Neural cell (in vitro differentiated cells): ENCODE data around the gene PPP1R12B. TPM values are rescaled to one million over a fixed set of nuclear protein-coding genes. Genes with fewer than 3 reads are reported as not detected.

Experiments used
- H2AFZ ChIP-seq: fragments of 200-600, 300-800 bp; sonication (generic), shearing (Covaris generic); 2 replicates; pipeline ENCODE4 v1.6.0; 2014; ENCODE audit warnings: low read depth, mild to moderate bottlenecking, antibody characterized with exemption, low read length, moderate library complexity
- H3F3A ChIP-seq: fragments of 200-600 bp; shearing (Covaris generic); 2 replicates; pipeline ENCODE4 v1.6.1; 2016; ENCODE audit warnings: mild to moderate bottlenecking, moderate library complexity, mixed read lengths, antibody characterized with exemption, low read length; ENCODE audit not compliant: insufficient read depth, poor library complexity, severe bottlenecking
- H3K27ac ChIP-seq: fragments of 200-600, 300-800 bp; sonication (generic), shearing (Covaris generic); 2 replicates; pipeline ENCODE4 v1.5.1; 2014; ENCODE audit warnings: mild to moderate bottlenecking, low read length, moderate library complexity
- H3K27me3 ChIP-seq: fragments of 300-800, 200-600 bp; sonication (generic), shearing (Covaris generic); 2 replicates; pipeline ENCODE4 v1.6.0; 2014; ENCODE audit warnings: mild to moderate bottlenecking, low read depth, low read length, moderate library complexity; ENCODE audit not compliant: insufficient read depth
- H3K36me3 ChIP-seq: fragments of 300-800, 200-600 bp; sonication (generic), shearing (Covaris generic); 2 replicates; pipeline ENCODE4 v1.5.1; 2014; ENCODE audit warnings: mild to moderate bottlenecking, antibody characterized with exemption, low read length, moderate library complexity; ENCODE audit not compliant: insufficient read depth
- H3K4me2 ChIP-seq: fragments of 300-800, 200-600 bp; sonication (generic), shearing (Covaris generic); 2 replicates; pipeline ENCODE4 v1.6.0; 2014; ENCODE audit warnings: mild to moderate bottlenecking, low read length
- H3K4me3 ChIP-seq: fragments of 300-800, 200-600 bp; sonication (generic), shearing (Covaris generic); 2 replicates; pipeline ENCODE4 v1.5.1; 2014; ENCODE audit warnings: mild to moderate bottlenecking, low read length, moderate library complexity
- H3K79me2 ChIP-seq: fragments of 200-600 bp; shearing (Covaris generic); replicated peaks from 2 replicates; pipeline ENCODE4 v1.6.0; 2014; ENCODE audit warnings: mild to moderate bottlenecking, low read length, moderate library complexity; ENCODE audit not compliant: insufficient read depth
- H3K9ac ChIP-seq: fragments of 300-800, 200-600 bp; sonication (generic), shearing (Covaris generic); 2 replicates; pipeline ENCODE4 v1.6.1; 2016; ENCODE audit warnings: mild to moderate bottlenecking, low read length, mixed read lengths
- H3K9me2 ChIP-seq: fragments of 200-600 bp; shearing (Covaris generic); 2 replicates; pipeline ENCODE4 v1.6.1; 2016; ENCODE audit warnings: mild to moderate bottlenecking, low read length, mixed read lengths; ENCODE audit not compliant: insufficient read depth
- H3K9me3 ChIP-seq: fragments of 200-600, 300-800 bp; sonication (generic), shearing (Covaris generic); 2 replicates; pipeline ENCODE4 v1.6.1; 2016; ENCODE audit warnings: mild to moderate bottlenecking, mixed run types, low read length, moderate library complexity, mixed read lengths
- H4K20me1 ChIP-seq: fragments of 200-600 bp; shearing (Covaris generic); 2 replicates; pipeline ENCODE4 v1.6.1; 2016; ENCODE audit warnings: mild to moderate bottlenecking, mixed run types; ENCODE audit not compliant: insufficient read depth
- CTCF ChIP-seq: fragments of 450-650 bp; IDR thresholded peaks from 2 replicates; pipeline ENCODE4 v1.5.1; 2014; ENCODE audit warnings: antibody characterized with exemption, mild to moderate bottlenecking, moderate library complexity; ENCODE audit not compliant: poor library complexity, severe bottlenecking
- EP300 ChIP-seq: fragments of 450-650 bp; conservative IDR thresholded peaks from 2 replicates; pipeline ENCODE4 v1.6.1; 2014; ENCODE audit warnings: antibody characterized with exemption, mild to moderate bottlenecking, moderate library complexity; ENCODE audit not compliant: poor library complexity, severe bottlenecking
- EZH2 ChIP-seq: fragments of 200-600, 300-800 bp; shearing (Covaris generic), sonication (generic); IDR thresholded peaks from 2 replicates; pipeline ENCODE4 v1.6.1; 2014; ENCODE audit warnings: antibody characterized with exemption, low read length, borderline replicate concordance, mild to moderate bottlenecking; ENCODE audit not compliant: insufficient read depth, poor library complexity, severe bottlenecking
- MXI1 ChIP-seq: fragments of 450-650 bp; conservative IDR thresholded peaks from 2 replicates; pipeline ENCODE4 v1.6.1; 2014; ENCODE audit warnings: antibody characterized with exemption, mild to moderate bottlenecking; ENCODE audit not compliant: poor library complexity, severe bottlenecking
- POLR2AphosphoS5 ChIP-seq: IDR thresholded peaks from 2 replicates; pipeline ENCODE4 v1.6.1; 2012
- RAD21 ChIP-seq: fragments of 450-650 bp; conservative IDR thresholded peaks from 2 replicates; pipeline ENCODE4 v1.6.1; 2014; ENCODE audit warnings: antibody characterized with exemption, mild to moderate bottlenecking, moderate library complexity
- REST ChIP-seq: IDR thresholded peaks from 2 replicates; pipeline ENCODE4 v1.6.1; 2012; ENCODE audit warnings: borderline replicate concordance
- SMC3 ChIP-seq: fragments of 450-650 bp; conservative IDR thresholded peaks from 2 replicates; pipeline ENCODE4 v1.6.1; 2014; ENCODE audit warnings: antibody characterized with exemption, mild to moderate bottlenecking, moderate library complexity; ENCODE audit not compliant: poor library complexity
- TAF1 ChIP-seq: IDR thresholded peaks from 2 replicates; pipeline ENCODE4 v1.6.1; 2012; ENCODE audit warnings: low read depth
- polyA plus RNA-seq: library from polyadenylated mRNA; depleted of rRNA; stranded (reverse); fragments of >200 nt; gene quantifications from 2 replicates; pipeline ENCODE4 v1.2.3, GENCODE V29; 2014

PPP1R12B gene
- polyA plus RNA-seq, 1 donor from 2014 or later = 9.8 TPM

GRCh38 chr1:202310746-202311145 is 37.8 kb upstream of the PPP1R12B start:
- no peaks in the 10 kb centered on the region for H3K9me3 ChIP-seq
- H3K4me3 ChIP-seq = no peak overlapping the region
- no peak overlapping the region for H3K4me2 ChIP-seq
- no peaks in the 10 kb centered on the region for H3K9me2 ChIP-seq
- H3K9ac ChIP-seq = no peak overlapping the region
- H3K27me3 ChIP-seq = no peaks in the 10 kb centered on the region
- no peak overlapping the region for H2AFZ ChIP-seq
- H3F3A ChIP-seq = no peaks in the 10 kb centered on the region
- H4K20me1 ChIP-seq = no peaks in the 10 kb centered on the region
- no peaks in the 10 kb centered on the region for H3K36me3 ChIP-seq
- TF ChIP-seq EZH2 (no peak), RAD21 (no peak), MXI1 (no peak), EP300 (no peak), TAF1 (no peak), POLR2AphosphoS5 (no peak), CTCF (no peak), SMC3 (no peak), REST (no peak)
- no peak overlapping the region for H3K27ac ChIP-seq
- no peaks in the 10 kb centered on the region for H3K79me2 ChIP-seq

- H2AFZ ChIP-seq = no peak overlapping the region
- no peak overlapping the region for H3K9ac ChIP-seq
Observed at GRCh38 chr1:202311875-202312635, 36.4 kb upstream of the PPP1R12B start.

More at GRCh38 chr1:202311875-202312635, 36.4 kb upstream of the PPP1R12B start:
- Histone ChIP-seq H3K27ac (no peak overlapping the region), H3K9me2 (no peaks in the 10 kb centered on the region), H3K9me3 (no peaks in the 10 kb centered on the region), H3K36me3 (no peaks in the 10 kb centered on the region), H3K4me2 (no peak overlapping the region), H3K27me3 (no peaks in the 10 kb centered on the region), H4K20me1 (no peaks in the 10 kb centered on the region), H3K79me2 (no peaks in the 10 kb centered on the region), H3F3A (no peaks in the 10 kb centered on the region), H3K4me3 (no peak overlapping the region)
- TF ChIP-seq TAF1 (no peak), SMC3 (no peak), POLR2AphosphoS5 (no peak), MXI1 (no peak), RAD21 (no peak), CTCF (no peak), EP300 (no peak), REST (no peak), EZH2 (no peak)
